ENCODE data around the gene SIN3A.

The SIN3A gene

GRCh38 chr15:75362642-75363249 is 88.7 kb downstream of the SIN3A start:
- Histone ChIP-seq H3K36me3 (ENCODE audit: control insufficient read depth, insufficient read depth, low read length) (peaks cover 68% of the 10 kb centered on the region), H3K9me3 (ENCODE audit: control insufficient read depth, insufficient read depth, low read length) (no peaks in the 10 kb centered on the region), H3K9ac (ENCODE audit: low read depth, low read length) (no peak overlapping the region), H3K4me3 (ENCODE audit: low read depth, low read length) (no peak overlapping the region), H3K27ac (ENCODE audit: low read depth, low read length) (no peak overlapping the region), H3K4me1 (ENCODE audit: control insufficient read depth, insufficient read depth, low read length) (peaks cover 4% of the 10 kb centered on the region; the same call in 1 of the 2 replicates), H3K27me3 (ENCODE audit: control insufficient read depth, insufficient read depth, low read length) (no peaks in the 10 kb centered on the region)

DNA sequence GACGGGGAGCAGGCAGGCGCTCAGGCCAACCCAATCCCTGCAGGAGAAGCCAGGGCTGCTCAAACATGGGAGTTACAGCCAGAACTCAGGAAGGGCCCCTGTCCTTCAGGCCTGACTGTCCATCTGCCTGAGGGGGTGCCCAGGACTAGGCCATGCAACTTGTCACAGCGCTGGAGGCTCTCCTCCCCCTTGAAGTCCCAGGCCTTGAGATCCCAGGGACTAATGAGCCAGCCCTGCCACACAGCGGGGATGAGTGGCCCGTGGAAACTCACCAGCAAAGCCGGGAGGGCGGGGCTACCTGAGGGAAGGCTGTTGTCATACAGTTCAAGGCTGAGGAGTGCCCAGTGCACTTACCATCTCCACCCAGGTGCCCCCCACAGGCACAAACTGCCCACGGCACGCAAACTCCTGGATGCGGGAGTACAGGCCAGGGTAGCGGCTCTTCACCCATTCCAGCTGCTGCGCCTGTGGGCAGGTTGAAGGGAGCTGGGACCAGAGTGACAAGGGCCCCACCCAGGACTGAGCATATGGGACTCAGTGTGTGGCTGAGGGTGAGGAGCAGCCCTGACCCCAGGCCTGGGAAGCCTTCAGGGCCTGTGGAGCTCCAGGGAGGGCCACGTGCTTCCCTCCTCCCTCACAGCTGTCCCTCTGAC is 89.4 kb downstream of the SIN3A start:
- H3K27ac ChIP-seq (ENCODE audit: low read depth, low read length), result no peak overlapping the region
- no peak overlapping the region for H3K4me3 ChIP-seq (ENCODE audit: low read depth, low read length)
- no peaks in the 10 kb centered on the region for H3K27me3 ChIP-seq (ENCODE audit: control insufficient read depth, insufficient read depth, low read length)
- no peaks in the 10 kb centered on the region for H3K4me1 ChIP-seq (ENCODE audit: control insufficient read depth, insufficient read depth, low read length)
- peaks cover 65% of the 10 kb centered on the region for H3K36me3 ChIP-seq (ENCODE audit: control insufficient read depth, insufficient read depth, low read length)
- no peak overlapping the region for H3K9ac ChIP-seq (ENCODE audit: low read depth, low read length)
- no peaks in the 10 kb centered on the region for H3K9me3 ChIP-seq (ENCODE audit: control insufficient read depth, insufficient read depth, low read length)

DNA sequence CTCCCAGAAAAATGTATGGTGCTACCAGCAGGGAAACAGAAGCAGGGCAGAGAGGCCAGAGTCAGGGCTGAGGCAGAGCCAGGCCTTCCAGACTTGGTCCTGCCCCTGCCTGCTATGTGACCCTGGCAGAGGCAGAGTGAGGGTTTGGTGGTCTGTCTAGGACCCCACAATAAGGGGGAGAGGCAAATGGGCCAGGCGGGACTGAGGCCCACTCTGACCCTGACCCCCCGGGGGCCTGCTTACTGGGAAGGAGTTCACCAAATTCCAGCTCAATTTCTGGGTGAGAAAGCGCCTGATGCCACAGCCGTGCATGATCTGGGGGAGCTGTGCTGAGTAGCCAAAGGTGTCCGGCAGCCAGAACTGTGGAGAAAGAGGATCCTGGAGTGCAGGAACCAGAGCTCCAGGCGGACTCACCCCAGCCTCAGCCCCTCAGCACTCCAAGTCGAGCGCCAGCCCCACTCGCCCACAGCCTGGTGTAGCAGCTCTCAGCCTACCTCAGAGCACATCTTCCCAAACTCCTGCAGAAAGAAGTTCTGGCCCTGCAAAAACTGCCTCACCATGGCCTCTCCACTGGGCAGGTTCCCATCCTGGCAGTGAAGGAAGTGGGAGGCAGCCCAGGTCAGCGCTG is 90.0 kb downstream of the SIN3A start:
- H3K4me3 ChIP-seq (ENCODE audit: low read depth, low read length), result no peak overlapping the region
- no peaks in the 10 kb centered on the region for H3K27me3 ChIP-seq (ENCODE audit: control insufficient read depth, insufficient read depth, low read length)
- H3K4me1 ChIP-seq (ENCODE audit: control insufficient read depth, insufficient read depth, low read length), result no peaks in the 10 kb centered on the region
- H3K9me3 ChIP-seq (ENCODE audit: control insufficient read depth, insufficient read depth, low read length), result no peaks in the 10 kb centered on the region
- H3K9ac ChIP-seq (ENCODE audit: low read depth, low read length), result no peak overlapping the region
- H3K36me3 ChIP-seq (ENCODE audit: control insufficient read depth, insufficient read depth, low read length), result peaks cover 63% of the 10 kb centered on the region
- no peak overlapping the region for H3K27ac ChIP-seq (ENCODE audit: low read depth, low read length)

- Histone ChIP-seq H3K9me3 (ENCODE audit: control insufficient read depth, insufficient read depth, low read length) (no peaks in the 10 kb centered on the region), H3K4me3 (ENCODE audit: low read depth, low read length) (no peak overlapping the region), H3K9ac (ENCODE audit: low read depth, low read length) (no peak overlapping the region), H3K36me3 (ENCODE audit: control insufficient read depth, insufficient read depth, low read length) (peaks cover 59% of the 10 kb centered on the region), H3K27ac (ENCODE audit: low read depth, low read length) (no peak overlapping the region), H3K4me1 (ENCODE audit: control insufficient read depth, insufficient read depth, low read length) (no peaks in the 10 kb centered on the region), H3K27me3 (ENCODE audit: control insufficient read depth, insufficient read depth, low read length) (no peaks in the 10 kb centered on the region)
Measured at GRCh38 chr15:75360856-75361255, 90.6 kb downstream of the SIN3A start.

GRCh38 chr15:75360391-75360790 is 91.1 kb downstream of the SIN3A start:
- H3K4me3 ChIP-seq (ENCODE audit: low read depth, low read length), result no peak overlapping the region
- no peak overlapping the region for H3K9ac ChIP-seq (ENCODE audit: low read depth, low read length)
- H3K4me1 ChIP-seq (ENCODE audit: control insufficient read depth, insufficient read depth, low read length), result no peaks in the 10 kb centered on the region
- no peak overlapping the region for H3K27ac ChIP-seq (ENCODE audit: low read depth, low read length)
- H3K27me3 ChIP-seq (ENCODE audit: control insufficient read depth, insufficient read depth, low read length), result no peaks in the 10 kb centered on the region
- no peaks in the 10 kb centered on the region for H3K9me3 ChIP-seq (ENCODE audit: control insufficient read depth, insufficient read depth, low read length)
- H3K36me3 ChIP-seq (ENCODE audit: control insufficient read depth, insufficient read depth, low read length), result peaks cover 55% of the 10 kb centered on the region

DNA sequence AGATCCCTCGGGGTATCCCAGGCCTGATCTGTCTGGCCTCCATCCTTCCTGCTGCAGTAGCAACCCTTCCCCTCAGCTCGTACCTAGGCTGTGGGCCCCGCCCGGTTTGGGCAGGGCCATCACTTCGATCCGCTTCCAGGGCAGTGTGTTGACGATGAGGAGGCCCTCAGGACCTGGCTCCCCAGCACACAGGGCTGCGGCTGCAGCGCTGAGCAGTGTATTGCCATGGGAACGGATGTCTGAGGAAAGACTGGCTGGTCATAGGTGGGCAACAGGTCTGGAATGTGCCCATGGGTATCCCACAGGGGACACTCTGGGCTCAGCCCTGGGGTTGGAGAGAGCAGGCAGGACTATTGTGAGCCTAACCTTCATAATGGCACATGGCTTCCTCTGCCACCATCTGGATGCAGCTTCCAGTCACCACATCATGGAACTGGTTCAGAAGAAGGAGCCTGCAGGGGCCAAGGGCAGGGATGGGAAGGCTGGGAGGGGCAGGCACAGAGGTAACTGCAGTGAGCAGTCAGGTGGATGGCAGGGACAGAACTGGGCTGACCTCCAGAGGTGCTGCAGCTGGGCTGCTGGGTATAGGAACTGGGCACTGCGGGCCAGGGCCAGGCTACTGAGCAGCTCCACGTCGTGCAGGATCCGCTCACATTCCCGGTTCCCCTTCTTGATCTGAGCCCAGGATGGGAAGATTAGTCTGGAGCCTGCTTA is 91.8 kb downstream of the SIN3A start:
- Histone ChIP-seq H3K4me3 (ENCODE audit: low read depth, low read length) (no peak overlapping the region), H3K27ac (ENCODE audit: low read depth, low read length) (no peak overlapping the region), H3K36me3 (ENCODE audit: control insufficient read depth, insufficient read depth, low read length) (peaks cover 50% of the 10 kb centered on the region), H3K27me3 (ENCODE audit: control insufficient read depth, insufficient read depth, low read length) (no peaks in the 10 kb centered on the region), H3K9me3 (ENCODE audit: control insufficient read depth, insufficient read depth, low read length) (no peaks in the 10 kb centered on the region), H3K4me1 (ENCODE audit: control insufficient read depth, insufficient read depth, low read length) (no peaks in the 10 kb centered on the region), H3K9ac (ENCODE audit: low read depth, low read length) (no peak overlapping the region)

DNA sequence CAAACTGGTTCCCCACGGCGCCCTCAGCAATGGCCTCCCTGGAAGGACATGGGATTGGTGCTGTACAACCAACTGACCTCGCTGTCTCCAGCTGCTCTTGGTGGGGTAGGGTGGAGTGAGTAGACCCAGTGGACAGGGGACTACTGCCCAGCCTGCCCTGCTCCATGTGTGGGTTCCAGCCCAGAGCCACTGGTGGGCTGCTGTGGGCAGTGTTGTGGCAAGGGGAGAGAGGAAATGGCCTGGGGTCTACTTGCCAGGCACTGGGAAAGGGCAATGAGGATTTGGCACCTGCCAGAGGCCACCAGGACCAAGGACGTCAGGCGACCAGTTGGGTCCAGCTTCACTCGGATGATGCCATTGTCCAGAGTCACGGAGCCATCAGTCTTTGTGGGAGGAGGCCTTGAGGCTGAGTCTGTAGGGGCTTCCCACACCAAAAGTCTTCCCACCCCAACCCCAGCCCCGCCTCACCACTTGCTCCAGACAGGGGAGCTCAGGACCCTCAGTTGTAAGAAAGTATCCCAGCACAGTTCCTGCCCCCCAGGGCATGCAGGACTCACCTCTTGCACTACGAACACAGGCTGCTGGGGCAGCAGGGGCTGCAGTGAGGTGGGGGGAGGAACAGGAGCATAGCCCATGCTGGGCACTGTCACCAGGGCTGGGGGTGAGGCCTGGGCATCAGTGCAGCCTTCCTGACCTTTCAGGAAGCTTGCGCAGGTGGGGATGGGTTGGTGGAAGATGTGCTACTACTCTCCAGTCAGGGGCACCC is 92.5 kb downstream of the SIN3A start:
- no peaks in the 10 kb centered on the region for H3K4me1 ChIP-seq (ENCODE audit: control insufficient read depth, insufficient read depth, low read length)
- no peak overlapping the region for H3K9ac ChIP-seq (ENCODE audit: low read depth, low read length)
- H3K27ac ChIP-seq (ENCODE audit: low read depth, low read length), result no peak overlapping the region
- peaks cover 44% of the 10 kb centered on the region for H3K36me3 ChIP-seq (ENCODE audit: control insufficient read depth, insufficient read depth, low read length)
- no peak overlapping the region for H3K4me3 ChIP-seq (ENCODE audit: low read depth, low read length)
- H3K9me3 ChIP-seq (ENCODE audit: control insufficient read depth, insufficient read depth, low read length), result no peaks in the 10 kb centered on the region
- H3K27me3 ChIP-seq (ENCODE audit: control insufficient read depth, insufficient read depth, low read length), result no peaks in the 10 kb centered on the region

DNA sequence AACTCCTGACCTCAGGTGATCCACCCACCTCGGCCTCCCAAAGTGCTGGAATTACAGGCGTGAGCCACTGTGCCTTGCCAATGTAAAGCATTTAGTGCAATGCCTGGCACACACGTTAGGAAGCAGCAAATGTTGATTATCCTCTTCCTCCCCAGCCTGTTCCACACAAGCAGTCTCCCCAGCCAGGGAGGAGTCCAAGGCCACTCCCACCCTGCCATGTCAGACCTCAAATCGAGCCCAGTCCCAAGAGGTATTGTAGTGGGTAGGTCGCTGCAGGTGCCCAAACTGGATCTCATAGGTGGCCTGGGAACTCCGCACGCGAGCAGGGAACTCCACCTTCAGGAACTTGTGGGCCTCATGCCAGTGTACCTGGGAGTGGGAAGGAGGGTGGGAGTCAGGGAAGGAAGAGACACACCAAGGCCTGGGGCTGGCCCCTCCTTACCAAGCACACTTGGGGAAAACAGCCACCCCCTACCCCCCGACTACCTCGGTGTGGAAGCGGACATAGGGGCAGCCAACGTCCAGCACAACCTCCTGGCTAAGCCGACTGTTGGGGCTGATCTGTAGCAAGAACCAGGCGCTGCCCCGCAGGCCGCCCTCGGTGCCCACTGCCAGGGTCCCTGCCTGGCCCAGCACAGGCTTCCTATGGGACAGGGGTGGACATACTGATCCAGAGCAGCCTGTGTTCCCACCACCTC is 93.4 kb downstream of the SIN3A start:
- no peak overlapping the region for H3K27ac ChIP-seq (ENCODE audit: low read depth, low read length)
- H3K4me3 ChIP-seq (ENCODE audit: low read depth, low read length), result no peak overlapping the region
- peaks cover 40% of the 10 kb centered on the region for H3K36me3 ChIP-seq (ENCODE audit: control insufficient read depth, insufficient read depth, low read length)
- no peaks in the 10 kb centered on the region for H3K9me3 ChIP-seq (ENCODE audit: control insufficient read depth, insufficient read depth, low read length)
- no peaks in the 10 kb centered on the region for H3K27me3 ChIP-seq (ENCODE audit: control insufficient read depth, insufficient read depth, low read length)
- no peak overlapping the region for H3K9ac ChIP-seq (ENCODE audit: low read depth, low read length)
- H3K4me1 ChIP-seq (ENCODE audit: control insufficient read depth, insufficient read depth, low read length), result no peaks in the 10 kb centered on the region

DNA sequence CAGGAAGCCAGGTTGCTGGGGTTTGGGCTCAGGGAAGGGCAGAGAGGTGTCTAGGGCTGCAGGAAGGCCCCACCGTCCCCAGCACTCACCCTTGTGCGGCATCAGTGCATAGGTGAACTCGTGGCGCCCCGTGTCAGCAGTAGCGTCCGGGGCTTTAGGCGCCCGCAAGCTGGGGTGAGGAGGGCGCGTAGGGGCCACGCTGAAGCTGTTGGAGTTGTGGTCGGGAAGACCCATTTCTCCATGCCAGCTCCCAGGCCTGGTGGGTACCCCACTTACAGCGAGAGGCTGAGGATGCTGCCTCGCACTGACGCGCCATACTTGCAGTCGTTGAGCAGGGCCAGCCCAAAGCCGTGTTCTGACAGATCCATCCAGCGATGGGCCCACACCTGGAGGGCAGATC is 95.0 kb downstream of the SIN3A start:
- H3K36me3 ChIP-seq (ENCODE audit: control insufficient read depth, insufficient read depth, low read length), result peaks cover 36% of the 10 kb centered on the region
- no peaks in the 10 kb centered on the region for H3K27me3 ChIP-seq (ENCODE audit: control insufficient read depth, insufficient read depth, low read length)
- H3K27ac ChIP-seq (ENCODE audit: low read depth, low read length), result no peak overlapping the region
- no peak overlapping the region for H3K9ac ChIP-seq (ENCODE audit: low read depth, low read length)
- H3K4me1 ChIP-seq (ENCODE audit: control insufficient read depth, insufficient read depth, low read length), result no peaks in the 10 kb centered on the region
- H3K9me3 ChIP-seq (ENCODE audit: control insufficient read depth, insufficient read depth, low read length), result no peaks in the 10 kb centered on the region
- no peak overlapping the region for H3K4me3 ChIP-seq (ENCODE audit: low read depth, low read length)

- no peaks in the 10 kb centered on the region for H3K4me1 ChIP-seq (ENCODE audit: control insufficient read depth, insufficient read depth, low read length)
- H3K9me3 ChIP-seq (ENCODE audit: control insufficient read depth, insufficient read depth, low read length), result no peaks in the 10 kb centered on the region
- H3K27me3 ChIP-seq (ENCODE audit: control insufficient read depth, insufficient read depth, low read length), result no peaks in the 10 kb centered on the region
- H3K27ac ChIP-seq (ENCODE audit: low read depth, low read length), result no peak overlapping the region
- H3K36me3 ChIP-seq (ENCODE audit: control insufficient read depth, insufficient read depth, low read length), result peaks cover 31% of the 10 kb centered on the region
- H3K9ac ChIP-seq (ENCODE audit: low read depth, low read length), result no peak overlapping the region
- H3K4me3 ChIP-seq (ENCODE audit: low read depth, low read length), result no peak overlapping the region
Measured at GRCh38 chr15:75356006-75356405, 95.5 kb downstream of the SIN3A start.

Measured in HUES48 (cell line).